HL-60/S4 treated with retinoic acid at 250 ng/mL for 4 days and 3 days (cell line): ENCODE results near the gene RAP1A.

ENCODE experiments used
- in situ Hi-C: fragments of 300-500 bp; cut with MboI; formaldehyde crosslinking; loops from 2 replicates; pipeline ENCODE4 v1.7.0; 2022; ENCODE audit warnings: low sequenced_read_pairs

RAP1A gene

GRCh38 chr1:111706921-111707320 lies 87.3 kb downstream of the RAP1A start:
- in situ Hi-C loops = no loop called here

- in situ Hi-C loops = no loop called here
Measured at GRCh38 chr1:111707906-111708305, 88.3 kb downstream of the RAP1A start.

GRCh38 chr1:111709986-111710385 lies 90.4 kb downstream of the RAP1A start:
- in situ Hi-C loops = no loop called here

GRCh38 chr1:111716333-111716732 lies 96.7 kb downstream of the RAP1A start:
- in situ Hi-C loops = no loop called here

- in situ Hi-C loops = no loop called here
Measured at GRCh38 chr1:111717450-111717849, 97.9 kb downstream of the RAP1A start.

- in situ Hi-C loops = no loop called here
Measured at GRCh38 chr1:111719135-111719534, 99.5 kb downstream of the RAP1A start.

GRCh38 chr1:111719674-111720132 lies 100.1 kb downstream of the RAP1A start:
- in situ Hi-C loops = no loop called here

GRCh38 chr1:111720274-111720976 lies 100.8 kb downstream of the RAP1A start:
- in situ Hi-C loops = no loop called here

- in situ Hi-C loops = no loop called here
Measured at GRCh38 chr1:111720977-111721786, 101.6 kb downstream of the RAP1A start.

GRCh38 chr1:111723091-111723806 lies 103.7 kb downstream of the RAP1A start:
- in situ Hi-C loops = no loop called here

- in situ Hi-C loops = no loop called here
Measured at GRCh38 chr1:111723871-111724270, 104.3 kb downstream of the RAP1A start.

- in situ Hi-C loops = no loop called here
Measured at GRCh38 chr1:111725192-111725591, 105.6 kb downstream of the RAP1A start.

- in situ Hi-C loops = no loop called here
Measured at GRCh38 chr1:111727056-111727455, 107.5 kb downstream of the RAP1A start.

GRCh38 chr1:111729271-111729921 lies 109.8 kb downstream of the RAP1A start:
- in situ Hi-C loops = no loop called here

- in situ Hi-C loops = no loop called here
Measured at GRCh38 chr1:111729946-111730681, 110.5 kb downstream of the RAP1A start.

GRCh38 chr1:111730706-111731105 lies 111.1 kb downstream of the RAP1A start:
- in situ Hi-C loops = no loop called here

GRCh38 chr1:111731956-111732355 lies 112.4 kb downstream of the RAP1A start:
- in situ Hi-C loops = no loop called here

GRCh38 chr1:111732718-111733117 lies 113.1 kb downstream of the RAP1A start:
- in situ Hi-C loops = no loop called here

- in situ Hi-C loops = no loop called here
Measured at GRCh38 chr1:111733183-111733991, 113.8 kb downstream of the RAP1A start.

- in situ Hi-C loops = no loop called here
Measured at GRCh38 chr1:111733992-111734341, 114.4 kb downstream of the RAP1A start.
